Measurements from ENCODE around the gene FAM83E. TPM values are rescaled to one million over a fixed set of nuclear protein-coding genes. Genes with fewer than 3 reads are reported as not detected.

The FAM83E gene
- total and polyA plus RNA-seq, 10 of the 15 experiments (the other 5 are each of a cell fraction or from before 2014, with no cell fraction given): 0.14 to 2.5 (median 0.33) TPM; not detected in 4

DNA sequence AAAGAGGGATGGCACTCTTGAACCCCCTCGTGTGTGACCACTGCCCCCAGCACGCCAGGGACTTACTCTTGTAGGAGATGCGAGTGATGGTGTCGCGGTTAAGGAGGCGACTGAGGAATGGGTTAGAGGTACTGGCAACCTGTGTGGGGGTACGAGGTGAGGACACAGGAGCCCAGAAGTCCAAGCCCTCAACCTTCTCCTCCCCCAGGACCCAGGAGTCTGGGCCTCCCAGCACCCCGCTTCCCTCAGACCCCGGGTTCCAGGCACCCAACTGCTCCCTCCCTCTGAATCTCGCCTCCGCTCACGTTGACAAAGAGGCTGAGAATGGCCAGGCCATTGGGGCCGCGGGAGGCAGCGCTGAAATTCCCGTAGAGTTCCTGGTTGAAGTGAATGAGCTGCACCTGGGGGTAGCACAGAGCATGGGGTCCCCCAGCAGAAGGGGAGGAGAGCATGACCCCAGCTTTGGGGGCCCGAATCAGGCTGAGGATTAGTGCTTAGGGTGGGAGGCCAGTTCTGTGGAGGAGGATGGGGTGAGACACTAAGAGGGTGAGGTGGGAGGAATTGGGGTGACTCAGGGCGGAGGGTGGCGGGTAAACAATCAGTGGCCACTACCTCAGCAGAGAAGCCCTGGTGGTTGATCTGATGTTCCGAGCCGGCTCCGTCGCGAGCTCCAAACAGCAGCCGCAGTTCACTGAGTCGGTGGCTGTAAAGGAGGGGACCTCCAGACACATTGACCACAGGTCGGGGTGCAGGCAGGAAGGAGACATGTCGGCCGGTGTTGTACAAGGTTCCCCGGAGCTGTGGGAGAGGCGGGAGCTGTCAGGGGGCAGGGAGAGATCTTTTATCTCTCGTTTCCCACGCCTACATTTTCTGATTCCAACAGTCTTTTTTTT, 24.9 kb upstream of the FAM83E start:
- intact Hi-C loops (cut with micrococcal nuclease; ENCODE audit: unreplicated experiment) (loop anchor here (10.0 kb wide), 1 partner anchor 325 kb away; the partner anchor contains the start of gene FTL), in situ Hi-C loops (cut with MboI) (loop anchor here (25.0 kb wide), 1 partner anchor 1248 kb away; the partner anchor contains the start of genes AKT1S1, IL4I1 and TBC1D17)
- 87% methylated on average over 33 of the region's 33 CpGs for WGBS (ENCODE audit: insufficient coverage, insufficient replicate concordance, low lambda C conversion rate, missing lambda C conversion rate)
- ChIA-PET CTCF (interaction anchor here (1.1 kb wide), 1 partner anchor 155 kb away, joined by 3 read pairs; no protein-coding TSS in a partner anchor), SMC1A (ENCODE audit: uncharacterized antibody, unreplicated experiment) (no interaction called here), RAD21 (ENCODE audit: unreplicated experiment) (no interaction called here), POLR2A (interaction anchor here (0.6 kb wide), 1 partner anchor 20 kb away, joined by 3 read pairs; the partner anchor contains the start of gene SPHK2)
- H3K36me3 ChIP-seq (ENCODE audit: control insufficient read depth in 2 of 2, insufficient read depth in 2 of 2, low read length in 1 of 2): no peaks in the 10 kb centered on the region
- TF ChIP-seq, protein P1, sequence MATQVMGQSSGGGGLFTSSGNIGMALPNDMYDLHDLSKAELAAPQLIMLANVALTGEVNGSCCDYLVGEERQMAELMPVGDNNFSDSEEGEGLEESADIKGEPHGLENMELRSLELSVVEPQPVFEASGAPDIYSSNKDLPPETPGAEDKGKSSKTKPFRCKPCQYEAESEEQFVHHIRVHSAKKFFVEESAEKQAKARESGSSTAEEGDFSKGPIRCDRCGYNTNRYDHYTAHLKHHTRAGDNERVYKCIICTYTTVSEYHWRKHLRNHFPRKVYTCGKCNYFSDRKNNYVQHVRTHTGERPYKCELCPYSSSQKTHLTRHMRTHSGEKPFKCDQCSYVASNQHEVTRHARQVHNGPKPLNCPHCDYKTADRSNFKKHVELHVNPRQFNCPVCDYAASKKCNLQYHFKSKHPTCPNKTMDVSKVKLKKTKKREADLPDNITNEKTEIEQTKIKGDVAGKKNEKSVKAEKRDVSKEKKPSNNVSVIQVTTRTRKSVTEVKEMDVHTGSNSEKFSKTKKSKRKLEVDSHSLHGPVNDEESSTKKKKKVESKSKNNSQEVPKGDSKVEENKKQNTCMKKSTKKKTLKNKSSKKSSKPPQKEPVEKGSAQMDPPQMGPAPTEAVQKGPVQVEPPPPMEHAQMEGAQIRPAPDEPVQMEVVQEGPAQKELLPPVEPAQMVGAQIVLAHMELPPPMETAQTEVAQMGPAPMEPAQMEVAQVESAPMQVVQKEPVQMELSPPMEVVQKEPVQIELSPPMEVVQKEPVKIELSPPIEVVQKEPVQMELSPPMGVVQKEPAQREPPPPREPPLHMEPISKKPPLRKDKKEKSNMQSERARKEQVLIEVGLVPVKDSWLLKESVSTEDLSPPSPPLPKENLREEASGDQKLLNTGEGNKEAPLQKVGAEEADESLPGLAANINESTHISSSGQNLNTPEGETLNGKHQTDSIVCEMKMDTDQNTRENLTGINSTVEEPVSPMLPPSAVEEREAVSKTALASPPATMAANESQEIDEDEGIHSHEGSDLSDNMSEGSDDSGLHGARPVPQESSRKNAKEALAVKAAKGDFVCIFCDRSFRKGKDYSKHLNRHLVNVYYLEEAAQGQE (IDR thresholded peaks at IDR 0.05; ENCODE audit: low read depth, low read length): no peak
- no peak for TF ChIP-seq HDGF (IDR thresholded peaks at IDR 0.05)
- TF ChIP-seq RBBP5 (conservative IDR thresholded peaks at IDR 0.05): no peak
- TF ChIP-seq, protein P2, sequence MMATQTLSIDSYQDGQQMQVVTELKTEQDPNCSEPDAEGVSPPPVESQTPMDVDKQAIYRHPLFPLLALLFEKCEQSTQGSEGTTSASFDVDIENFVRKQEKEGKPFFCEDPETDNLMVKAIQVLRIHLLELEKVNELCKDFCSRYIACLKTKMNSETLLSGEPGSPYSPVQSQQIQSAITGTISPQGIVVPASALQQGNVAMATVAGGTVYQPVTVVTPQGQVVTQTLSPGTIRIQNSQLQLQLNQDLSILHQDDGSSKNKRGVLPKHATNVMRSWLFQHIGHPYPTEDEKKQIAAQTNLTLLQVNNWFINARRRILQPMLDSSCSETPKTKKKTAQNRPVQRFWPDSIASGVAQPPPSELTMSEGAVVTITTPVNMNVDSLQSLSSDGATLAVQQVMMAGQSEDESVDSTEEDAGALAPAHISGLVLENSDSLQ (IDR thresholded peaks at IDR 0.05): no peak
- no peak for TF ChIP-seq ZNF622 (IDR thresholded peaks at IDR 0.05)
- no peak for TF ChIP-seq CHD1 (IDR thresholded peaks at IDR 0.05; ENCODE audit: low read depth, low read length)
- BruUV-seq (replicated peaks): no TSS peak
- no peak overlapping the region for H3K27ac ChIP-seq (ENCODE audit: control insufficient read depth, insufficient read depth)
- no peak overlapping the region for H2AFZ ChIP-seq (ENCODE audit: control insufficient read depth, low read depth, low read length)
- no peak overlapping the region for H3K4me2 ChIP-seq (ENCODE audit: control insufficient read depth, insufficient read depth)
- FAIRE-seq (no peak), DNase-seq (ENCODE audit: low read depth, low spot score) (no peak), ATAC-seq (no peak)
- no peak overlapping the region for H3K4me3 ChIP-seq
- no peaks in the 10 kb centered on the region for H3K27me3 ChIP-seq (replicated peaks in 1 of 2; ENCODE audit: control insufficient read depth in 2 of 2, insufficient read depth in 2 of 2, low read length in 1 of 2)
- peaks cover 13% of the 10 kb centered on the region for H3K4me1 ChIP-seq (ENCODE audit: control insufficient read depth, insufficient read depth, low read length)
- H4K20me1 ChIP-seq (ENCODE audit: control insufficient read depth, insufficient read depth): no peaks in the 10 kb centered on the region
- H3K79me2 ChIP-seq (ENCODE audit: control insufficient read depth, insufficient read depth, low read length): peaks cover 3% of the 10 kb centered on the region
- no peaks in the 10 kb centered on the region for H3K9me3 ChIP-seq (replicated peaks; ENCODE audit: control insufficient read depth, insufficient read depth, low read length)
- no peak overlapping the region for H3K9ac ChIP-seq (ENCODE audit: control insufficient read depth, insufficient read depth, low read length)

All from GM12878 (cell line).